ENCODE measurements around the gene GAB2. TPM values are rescaled to one million over a fixed set of nuclear protein-coding genes. Genes with fewer than 3 reads are reported as not detected.

Gene GAB2
- total and polyA plus RNA-seq, 8 donors: 2.2 to 19.3 (median 8.6) TPM

- Histone ChIP-seq H3K4me3 (no peak overlapping the region), H3K27me3 (no peaks in the 10 kb centered on the region), H3K9me3 (peaks cover 0 to 22% (median 16%) of the 10 kb centered on the region in 4 donors), H3K4me1 (peaks cover 0 to 23% (median 10%) of the 10 kb centered on the region in 4 donors), H3K36me3 (peaks cover 0 to 23% (median 0%) of the 10 kb centered on the region in 4 donors), H3K27ac (no peak overlapping the region)
- WGBS, 5 donors: 65 to 84% (median 82%) methylated on average over 3 of the region's 3 CpGs
- intact Hi-C loops (cut with DNase I; ENCODE audit: low total_unique reads): no loop called here
- TF ChIP-seq CTCF (IDR thresholded peaks at IDR 0.05) (no peak), POLR2AphosphoS5 (IDR thresholded peaks at IDR 0.05) (no peak), POLR2A (IDR thresholded peaks at IDR 0.05) (no peak), EP300 (IDR thresholded peaks at IDR 0.05) (no peak)
- no peak for DNase-seq
Measured at GRCh38 chr11:78386215-78386941, 31.2 kb downstream of the GAB2 start.

GRCh38 chr11:78385205-78385604 lies 32.4 kb downstream of the GAB2 start:
- no peaks in the 10 kb centered on the region for H3K27me3 ChIP-seq
- intact Hi-C loops (cut with DNase I; ENCODE audit: low total_unique reads): no loop called here
- no peak overlapping the region for H3K4me3 ChIP-seq
- DNase-seq: no peak
- H3K27ac ChIP-seq: no peak overlapping the region
- H3K4me1 ChIP-seq: peaks cover 0 to 13% (median 7%) of the 10 kb centered on the region in 4 donors
- H3K36me3 ChIP-seq: peaks cover 0 to 23% (median 0%) of the 10 kb centered on the region in 4 donors
- no peak for TF ChIP-seq POLR2AphosphoS5 (IDR thresholded peaks at IDR 0.05)
- no peak for TF ChIP-seq CTCF (IDR thresholded peaks at IDR 0.05)
- TF ChIP-seq EP300 (IDR thresholded peaks at IDR 0.05): no peak
- no peak for TF ChIP-seq POLR2A (IDR thresholded peaks at IDR 0.05)
- 92 to 96% (median 95%) methylated on average over 1 of the region's 1 CpG for WGBS, 5 donors
- H3K9me3 ChIP-seq: peaks cover 0 to 22% (median 16%) of the 10 kb centered on the region in 4 donors

- WGBS, 5 donors: 86 to 97% (median 94%) methylated on average over 3 to 4 of the region's 4 CpGs
- peaks cover 0 to 23% (median 0%) of the 10 kb centered on the region in 4 donors for H3K36me3 ChIP-seq
- H3K27ac ChIP-seq: no peak overlapping the region
- H3K4me1 ChIP-seq: peaks cover 0 to 13% (median 5%) of the 10 kb centered on the region in 4 donors
- no peak overlapping the region for H3K4me3 ChIP-seq
- no peak for DNase-seq
- intact Hi-C loops (cut with DNase I; ENCODE audit: low total_unique reads): no loop called here
- TF ChIP-seq CTCF (IDR thresholded peaks at IDR 0.05) (no peak), POLR2A (IDR thresholded peaks at IDR 0.05) (no peak), POLR2AphosphoS5 (IDR thresholded peaks at IDR 0.05) (no peak), EP300 (IDR thresholded peaks at IDR 0.05) (no peak)
- peaks cover 0 to 22% (median 16%) of the 10 kb centered on the region in 4 donors for H3K9me3 ChIP-seq
- no peaks in the 10 kb centered on the region for H3K27me3 ChIP-seq
Measured at GRCh38 chr11:78384231-78384630, 33.4 kb downstream of the GAB2 start.

GRCh38 chr11:78381865-78382264 lies 35.8 kb downstream of the GAB2 start:
- H3K36me3 ChIP-seq: peaks cover 0 to 23% (median 0%) of the 10 kb centered on the region in 4 donors
- H3K27ac ChIP-seq: no peak overlapping the region
- TF ChIP-seq POLR2A (IDR thresholded peaks at IDR 0.05) (no peak), CTCF (IDR thresholded peaks at IDR 0.05) (no peak), EP300 (IDR thresholded peaks at IDR 0.05) (no peak), POLR2AphosphoS5 (IDR thresholded peaks at IDR 0.05) (no peak)
- WGBS, 5 donors: 61 to 70% (median 66%) methylated on average over 4 of the region's 4 CpGs
- no peaks in the 10 kb centered on the region for H3K27me3 ChIP-seq
- no peak for DNase-seq
- no peak overlapping the region for H3K4me3 ChIP-seq
- peaks cover 0 to 25% (median 16%) of the 10 kb centered on the region in 4 donors for H3K9me3 ChIP-seq
- peaks cover 0 to 25% (median 11%) of the 10 kb centered on the region in 4 donors for H3K4me1 ChIP-seq
- intact Hi-C loops (cut with DNase I; ENCODE audit: low total_unique reads): no loop called here

Measured in stomach (tissue), 9 donors.